Measurements from ENCODE around the gene CFAP43. TPM values are rescaled to one million over a fixed set of nuclear protein-coding genes. Genes with fewer than 3 reads are reported as not detected.
A peak's percentile ranks its signal among the peaks of the same experiment; 100 is the strongest.

The CFAP43 gene
- total and polyA plus RNA-seq, 2 of the 8 experiments (the other 6 are each of a cell fraction or from before 2014, with no cell fraction given), result 0.11 to 0.27 TPM

- TF ChIP-seq SAP30 (IDR thresholded peaks at IDR 0.05; ENCODE audit: insufficient read depth, insufficient replicate concordance, low read length) (no peak), PHF8 (conservative IDR thresholded peaks at IDR 0.05; ENCODE audit: low read depth, low read length) (0 out of 2 replicates have a peak, but pooled peaks have one; percentile 57), CBX8 (IDR thresholded peaks at IDR 0.05; ENCODE audit: borderline replicate concordance, low read depth, low read length) (no peak), YY1 (IDR thresholded peaks at IDR 0.05; ENCODE audit: low read depth, low read length) (0 out of 2 replicates have a peak, but pooled peaks have one; percentile 83), TAF7 (optimal IDR thresholded peaks at IDR 0.05; ENCODE audit: borderline replicate concordance, low read depth, low read length) (peak; percentile 59), CHD1 (IDR thresholded peaks at IDR 0.05; ENCODE audit: low read depth, low read length) (peak; percentile 58; the same call in 1 of the 2 replicates), RBBP5 (IDR thresholded peaks at IDR 0.05; ENCODE audit: borderline replicate concordance, low read depth, low read length) (no peak), ATF2 (IDR thresholded peaks at IDR 0.05; ENCODE audit: low read length) (0 out of 2 replicates have a peak, but pooled peaks have one; percentile 70), E2F6 (IDR thresholded peaks at IDR 0.05) (peak; percentile 89), CREB1 (IDR thresholded peaks at IDR 0.05) (no peak), CTCF (IDR thresholded peaks at IDR 0.05; ENCODE audit: control extremely low read depth in 1 of 3, insufficient read depth in 1 of 3, low read depth in 1 of 3, low read length in 3 of 3) (peak; percentile 87 to 92 (median 91)), SUZ12 (IDR thresholded peaks at IDR 0.05; ENCODE audit: low read length) (no peak), RNF2 (IDR thresholded peaks at IDR 0.05; ENCODE audit: borderline replicate concordance, low read depth, low read length, missing control alignments, poor library complexity, severe bottlenecking) (no peak), SP1 (IDR thresholded peaks at IDR 0.05; ENCODE audit: low read depth, low read length) (no peak), SIN3A (conservative IDR thresholded peaks at IDR 0.05 in 1 of 2, IDR thresholded peaks at IDR 0.05 in 1 of 2; ENCODE audit: low read depth in 1 of 2, low read length in 2 of 2) (peak in 1 of 2 experiments; percentile 35; a peak in 1 of 4 replicates), SP4 (IDR thresholded peaks at IDR 0.05; ENCODE audit: low read length) (no peak; the same call in 1 of the 2 replicates), HDAC6 (IDR thresholded peaks at IDR 0.05; ENCODE audit: low read depth, low read length) (no peak)
These were observed 42.9 kb upstream of the CFAP43 start (continued) for GRCh38 chr10:104274762-104275721.

Measured in H1 (cell line).